ENCODE data around the gene SYNE2. TPM values are rescaled to one million over a fixed set of nuclear protein-coding genes. Genes with fewer than 3 reads are reported as not detected.
A peak's percentile ranks its signal among the peaks of the same experiment; 100 is the strongest.

SYNE2 gene
- total RNA-seq, 2 donors from 2014 or later = 104 to 390 TPM

GRCh38 chr14:64244279-64244678 is 391.5 kb downstream of the SYNE2 start:
- Histone ChIP-seq H3K9me3 (no peaks in the 10 kb centered on the region), H3K4me3 (no peak overlapping the region), H3K36me3 (no peaks in the 10 kb centered on the region), H3K4me1 (replicated peaks) (no peaks in the 10 kb centered on the region), H3K27me3 (replicated peaks; ENCODE audit: insufficient read depth) (no peaks in the 10 kb centered on the region), H3K27ac (no peak overlapping the region)
- TF ChIP-seq CTCF (IDR thresholded peaks at IDR 0.05) (no peak), POLR2AphosphoS5 (IDR thresholded peaks at IDR 0.05) (no peak), POLR2A (IDR thresholded peaks at IDR 0.05) (no peak)
- peak; percentile 14 for DNase-seq (ENCODE audit: low spot score)
- intact Hi-C loops (cut with DNase I) = no loop called here
- 26% methylated on average over 4 of the region's 4 CpGs for WGBS

- no peak for DNase-seq (ENCODE audit: low spot score)
- H3K27ac ChIP-seq = no peak overlapping the region
- no peak overlapping the region for H3K4me3 ChIP-seq
- TF ChIP-seq POLR2AphosphoS5 (IDR thresholded peaks at IDR 0.05) (no peak), CTCF (IDR thresholded peaks at IDR 0.05) (no peak), POLR2A (IDR thresholded peaks at IDR 0.05) (no peak)
- intact Hi-C loops (cut with DNase I) = no loop called here
- H3K4me1 ChIP-seq (replicated peaks) = no peaks in the 10 kb centered on the region
- H3K27me3 ChIP-seq (replicated peaks; ENCODE audit: insufficient read depth) = no peaks in the 10 kb centered on the region
- H3K9me3 ChIP-seq = no peaks in the 10 kb centered on the region
- H3K36me3 ChIP-seq = no peaks in the 10 kb centered on the region
- WGBS = 88% methylated on average over 4 of the region's 4 CpGs
These were observed 392.7 kb downstream of the SYNE2 start for GRCh38 chr14:64245491-64245890.

- no peak for TF ChIP-seq POLR2AphosphoS5 (IDR thresholded peaks at IDR 0.05)
- TF ChIP-seq CTCF (IDR thresholded peaks at IDR 0.05) = no peak
- TF ChIP-seq POLR2A (IDR thresholded peaks at IDR 0.05) = no peak
- Histone ChIP-seq H3K9me3 (no peaks in the 10 kb centered on the region), H3K4me1 (replicated peaks) (no peaks in the 10 kb centered on the region), H3K36me3 (no peaks in the 10 kb centered on the region), H3K4me3 (no peak overlapping the region), H3K27ac (no peak overlapping the region), H3K27me3 (replicated peaks; ENCODE audit: insufficient read depth) (no peaks in the 10 kb centered on the region)
- no peak for DNase-seq (ENCODE audit: low spot score)
- intact Hi-C loops (cut with DNase I) = no loop called here
These were observed 393.9 kb downstream of the SYNE2 start for GRCh38 chr14:64246688-64247087.

- TF ChIP-seq POLR2A (IDR thresholded peaks at IDR 0.05) = no peak
- TF ChIP-seq CTCF (IDR thresholded peaks at IDR 0.05) = no peak
- no peak for TF ChIP-seq POLR2AphosphoS5 (IDR thresholded peaks at IDR 0.05)
- no peak overlapping the region for H3K27ac ChIP-seq
These were observed 394.4 kb downstream of the SYNE2 start for GRCh38 chr14:64247195-64247594.

GRCh38 chr14:64248689-64249088 is 395.9 kb downstream of the SYNE2 start:
- TF ChIP-seq POLR2AphosphoS5 (IDR thresholded peaks at IDR 0.05) (no peak), CTCF (IDR thresholded peaks at IDR 0.05) (no peak), POLR2A (IDR thresholded peaks at IDR 0.05) (no peak)
- DNase-seq (ENCODE audit: low spot score) = no peak
- no peak overlapping the region for H3K27ac ChIP-seq
- no peaks in the 10 kb centered on the region for H3K36me3 ChIP-seq
- H3K27me3 ChIP-seq (replicated peaks; ENCODE audit: insufficient read depth) = no peaks in the 10 kb centered on the region
- H3K4me3 ChIP-seq = no peak overlapping the region
- no peaks in the 10 kb centered on the region for H3K4me1 ChIP-seq (replicated peaks)
- WGBS = 79% methylated on average over 4 of the region's 4 CpGs
- intact Hi-C loops (cut with DNase I) = no loop called here
- no peaks in the 10 kb centered on the region for H3K9me3 ChIP-seq

More at GRCh38 chr14:64247195-64247594, 394.4 kb downstream of the SYNE2 start:
- H3K4me3 ChIP-seq = no peak overlapping the region
- 93% methylated on average over 3 of the region's 3 CpGs for WGBS
- DNase-seq (ENCODE audit: low spot score) = no peak
- H3K9me3 ChIP-seq = no peaks in the 10 kb centered on the region
- intact Hi-C loops (cut with DNase I) = no loop called here
- no peaks in the 10 kb centered on the region for H3K4me1 ChIP-seq (replicated peaks)
- no peaks in the 10 kb centered on the region for H3K36me3 ChIP-seq
- H3K27me3 ChIP-seq (replicated peaks; ENCODE audit: insufficient read depth) = no peaks in the 10 kb centered on the region

Measured in prostate gland (tissue), 2 donors.